GM21367 (cell line): ENCODE results near the gene TAS2R7.
"Not testable (repeated sequence)": the region's sequence is repeated elsewhere in the genome, so short reads cannot be mapped to it uniquely, and the experiment has no call there.

Experiments
- ATAC-seq: cut with Tn5 transposase; IDR thresholded peaks from one replicate; pipeline ENCODE4 v1.9.1; 2021; ENCODE audit not compliant: unreplicated experiment

The TAS2R7 gene, protein sequence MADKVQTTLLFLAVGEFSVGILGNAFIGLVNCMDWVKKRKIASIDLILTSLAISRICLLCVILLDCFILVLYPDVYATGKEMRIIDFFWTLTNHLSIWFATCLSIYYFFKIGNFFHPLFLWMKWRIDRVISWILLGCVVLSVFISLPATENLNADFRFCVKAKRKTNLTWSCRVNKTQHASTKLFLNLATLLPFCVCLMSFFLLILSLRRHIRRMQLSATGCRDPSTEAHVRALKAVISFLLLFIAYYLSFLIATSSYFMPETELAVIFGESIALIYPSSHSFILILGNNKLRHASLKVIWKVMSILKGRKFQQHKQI

DNA sequence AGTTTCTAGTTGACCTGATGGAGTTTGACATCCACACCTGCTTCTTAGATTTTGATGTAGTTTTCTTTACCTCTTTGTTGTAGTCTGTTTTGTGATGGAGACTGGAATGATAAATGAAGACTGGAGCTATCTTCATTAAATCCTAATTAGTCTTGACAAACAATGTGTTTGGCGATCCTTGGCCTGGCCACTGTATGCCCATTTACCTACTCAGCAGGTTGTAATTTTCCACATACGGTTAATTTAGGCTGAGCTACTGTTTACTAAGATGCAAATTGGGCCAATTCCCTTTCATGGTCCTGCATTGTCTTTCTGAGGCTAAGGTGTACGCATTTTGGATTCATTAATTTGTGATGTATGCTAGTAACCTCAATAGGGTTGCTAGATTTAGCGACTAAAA lies at the start of gene TAS2R7:
TSS of gene TAS2R7 (minus strand) at position 41 of the 400 bp plus-strand sequence. CDS start 57 bp downstream, outside the sequence.
- ATAC-seq = no peak

DNA sequence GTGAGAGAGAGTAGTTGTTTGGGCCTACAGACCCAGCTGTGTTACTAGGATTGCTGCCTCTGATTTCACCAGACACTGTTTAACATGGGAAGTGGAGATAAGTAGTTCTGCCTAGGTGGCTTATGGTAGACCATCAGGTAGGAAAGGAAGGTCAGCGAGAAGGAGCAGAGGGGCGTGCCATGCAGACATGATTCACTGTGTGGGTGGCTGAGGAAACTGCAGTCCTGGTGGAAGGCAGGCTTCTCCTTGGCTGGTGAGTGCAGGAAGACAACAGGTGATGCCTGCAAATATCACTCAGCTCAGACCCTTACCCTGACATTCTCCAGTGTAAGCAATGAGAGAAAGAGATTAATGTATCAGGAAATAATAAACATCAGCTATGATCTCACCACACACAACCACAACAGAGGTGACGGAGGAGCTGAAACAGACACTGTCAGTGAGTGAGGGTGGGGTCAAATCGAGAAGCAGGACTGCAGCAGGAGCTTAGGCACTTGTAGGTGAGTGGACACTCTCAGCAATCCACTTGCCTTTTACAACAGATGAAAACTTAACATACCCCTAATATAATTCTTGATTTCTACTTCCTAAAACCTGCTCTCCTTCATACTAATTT lies 48.9 kb upstream of the TAS2R7 start:
- ATAC-seq = no peak

DNA sequence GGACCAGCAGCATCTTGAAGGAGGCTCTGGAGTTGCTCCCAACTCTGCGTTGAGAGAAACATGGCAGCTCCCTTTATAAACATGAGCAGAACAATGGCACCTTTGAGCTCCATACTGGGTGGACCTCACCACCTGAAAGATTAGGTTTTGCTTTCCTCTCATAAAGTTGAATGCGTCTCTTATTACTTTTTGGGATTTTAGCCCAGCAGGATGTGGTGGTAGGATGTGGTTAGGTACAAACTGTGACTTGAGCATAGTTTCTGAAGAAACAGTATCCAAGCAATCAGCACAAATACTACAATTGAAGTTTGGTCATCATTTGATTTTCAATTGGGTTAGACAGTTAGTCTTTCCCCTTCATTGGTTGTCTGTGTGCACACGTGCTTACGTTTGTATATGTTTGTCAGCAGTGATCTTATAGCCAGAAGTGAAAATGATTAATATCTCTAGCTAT lies 47.0 kb upstream of the TAS2R7 start, which contains the start of gene PRR4:
TSS of gene PRR4 (minus strand) at position 51 of the 454 bp plus-strand sequence. CDS start at position 13, 38 bp downstream.
- ATAC-seq = no peak

DNA sequence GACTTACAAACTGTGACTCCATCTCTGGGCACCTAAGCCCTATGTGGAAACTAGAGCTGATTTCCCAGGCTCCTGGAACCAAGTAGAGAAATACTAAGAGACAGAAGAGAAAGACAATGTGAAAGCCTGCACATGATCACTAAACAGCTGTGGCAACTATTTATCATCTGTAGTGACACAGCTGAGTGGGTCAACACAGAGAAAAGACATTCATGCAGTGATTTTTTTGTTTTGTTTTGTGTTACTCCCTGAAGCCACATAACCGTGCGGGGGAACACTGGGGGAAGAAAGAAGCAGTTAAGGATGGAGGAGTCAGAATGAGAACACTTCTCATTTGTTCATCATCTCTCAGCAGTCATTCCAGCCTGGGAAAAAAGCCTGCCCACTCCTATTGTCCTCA lies 45.3 kb upstream of the TAS2R7 start:
- no peak for ATAC-seq

DNA sequence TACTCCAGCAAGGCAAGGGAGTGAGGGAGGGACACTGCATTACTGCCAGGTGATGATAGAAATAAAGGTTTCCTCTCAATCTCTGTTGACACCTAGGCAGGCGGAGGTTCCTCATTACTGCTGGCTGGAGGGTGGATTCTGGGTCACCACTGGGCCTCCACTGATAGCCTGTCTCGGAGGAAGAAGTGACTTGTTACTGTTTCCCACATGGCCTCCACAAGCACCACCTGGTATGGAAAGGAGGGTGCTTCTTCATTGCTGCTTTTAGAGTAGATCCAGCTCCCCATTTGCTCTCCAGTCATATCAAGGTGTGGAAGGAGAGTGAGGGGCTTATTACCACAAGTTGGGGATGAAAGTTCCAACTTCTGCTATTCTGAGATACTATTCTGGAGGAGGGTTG lies 40.4 kb upstream of the TAS2R7 start:
- ATAC-seq = no peak

DNA sequence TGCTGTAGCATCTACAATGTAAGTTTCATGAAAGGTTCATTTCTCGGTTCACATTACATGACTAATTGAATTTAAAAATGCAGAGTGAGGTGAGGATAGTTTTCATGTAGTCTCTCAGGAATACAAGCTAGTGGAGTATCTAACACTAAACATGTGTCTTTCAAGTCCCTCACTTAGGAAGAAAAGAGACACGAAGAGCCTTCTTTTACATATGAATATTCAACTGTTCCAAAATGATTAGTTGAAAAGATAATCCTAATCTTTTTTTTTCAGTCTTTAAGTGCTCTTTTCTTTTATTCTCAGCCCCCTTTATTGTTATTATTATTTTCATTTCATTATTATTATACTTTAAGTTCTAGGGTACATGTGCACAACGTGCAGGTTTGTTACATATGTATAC lies 36.0 kb upstream of the TAS2R7 start:
- no peak for ATAC-seq

DNA sequence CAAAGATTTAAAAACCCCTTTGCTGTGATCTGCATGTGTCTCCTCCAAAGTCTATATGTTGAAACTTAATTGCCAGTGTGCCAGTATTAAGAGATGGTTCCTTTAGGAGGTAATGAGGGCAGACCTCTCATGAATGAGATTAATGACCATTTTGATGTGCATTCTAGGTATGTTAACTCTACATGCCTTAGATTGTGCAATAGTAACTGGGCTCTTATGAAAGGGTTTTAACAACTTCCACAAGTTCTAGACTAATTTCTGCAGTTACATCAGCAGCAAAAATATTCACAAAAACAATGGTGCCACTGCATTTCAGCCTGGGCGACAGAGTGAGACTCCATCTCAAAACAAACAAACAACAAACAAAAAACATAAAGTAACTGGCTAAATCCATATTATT lies 27.6 kb upstream of the TAS2R7 start:
- no peak for ATAC-seq

DNA sequence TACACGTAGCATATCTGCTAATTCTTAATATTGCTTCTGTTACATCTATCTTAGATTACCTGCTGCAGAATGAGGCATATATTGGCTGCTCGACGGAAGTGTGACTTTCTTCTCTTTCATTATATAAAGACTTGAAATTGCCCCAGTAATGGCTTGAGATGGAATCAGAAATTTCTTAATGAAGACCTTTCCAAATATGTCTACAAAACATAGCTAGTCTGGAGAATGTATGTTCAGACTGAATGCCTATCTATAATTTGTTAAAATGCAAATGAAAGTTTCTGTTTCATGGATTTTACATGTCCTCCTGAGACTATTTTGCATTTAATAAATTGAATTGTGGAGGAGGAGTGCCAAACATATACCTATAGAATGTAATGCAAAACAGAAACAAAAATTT lies 23.8 kb upstream of the TAS2R7 start, which contains the start of gene TAS2R10:
TSS of gene TAS2R10 (minus strand) at position 101 of the 400 bp plus-strand sequence. CDS start at position 12, 89 bp downstream.
- no peak for ATAC-seq

DNA sequence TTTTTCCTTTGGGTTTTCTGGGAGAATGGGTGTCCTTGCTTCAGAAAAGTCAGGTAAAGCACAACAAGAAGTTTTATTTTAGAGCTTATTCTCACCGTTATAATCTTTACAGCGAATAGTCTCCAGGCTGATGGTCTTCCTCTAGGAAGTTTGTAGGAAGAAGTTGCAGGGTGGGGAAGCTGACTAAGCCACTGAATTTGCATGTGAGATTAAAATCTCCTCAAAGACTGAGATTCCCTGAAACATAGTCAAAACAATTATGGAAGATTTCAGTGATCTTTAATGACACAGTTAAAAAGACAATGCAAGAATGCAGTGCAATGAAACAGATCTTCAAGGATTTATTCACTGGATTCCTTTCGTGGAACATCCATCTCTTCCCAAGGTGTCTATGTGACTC lies 22.5 kb upstream of the TAS2R7 start:
- no peak for ATAC-seq

DNA sequence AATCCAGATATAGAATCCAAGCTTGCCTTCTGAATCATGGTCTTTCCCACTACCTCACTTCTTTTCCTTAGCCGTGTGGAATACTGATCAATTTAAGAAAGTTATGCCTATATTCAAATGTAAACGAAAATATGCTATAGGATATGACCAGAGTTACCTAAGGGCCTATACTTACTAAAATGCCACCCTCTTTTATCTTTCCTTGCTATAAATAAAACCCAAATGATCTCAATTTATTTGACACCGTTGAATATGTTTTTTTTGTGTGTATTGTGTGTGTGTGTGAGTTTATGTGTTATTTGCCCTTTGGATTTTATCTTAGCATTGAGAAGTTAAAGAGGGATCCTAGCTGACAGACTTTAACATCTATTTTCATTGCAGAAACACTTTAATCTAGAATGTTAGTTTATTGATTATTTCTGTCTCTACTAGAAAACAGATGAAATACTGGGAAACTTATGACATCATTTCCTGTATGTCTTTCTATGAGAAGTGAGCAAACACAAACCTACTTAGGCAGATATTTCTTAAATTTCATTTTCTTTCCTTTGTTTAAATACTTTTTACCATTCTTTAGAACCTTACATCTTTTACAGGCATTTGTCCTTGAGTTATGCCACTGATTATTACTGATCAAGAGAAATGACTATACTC lies 9.6 kb upstream of the TAS2R7 start:
- ATAC-seq = no peak

DNA sequence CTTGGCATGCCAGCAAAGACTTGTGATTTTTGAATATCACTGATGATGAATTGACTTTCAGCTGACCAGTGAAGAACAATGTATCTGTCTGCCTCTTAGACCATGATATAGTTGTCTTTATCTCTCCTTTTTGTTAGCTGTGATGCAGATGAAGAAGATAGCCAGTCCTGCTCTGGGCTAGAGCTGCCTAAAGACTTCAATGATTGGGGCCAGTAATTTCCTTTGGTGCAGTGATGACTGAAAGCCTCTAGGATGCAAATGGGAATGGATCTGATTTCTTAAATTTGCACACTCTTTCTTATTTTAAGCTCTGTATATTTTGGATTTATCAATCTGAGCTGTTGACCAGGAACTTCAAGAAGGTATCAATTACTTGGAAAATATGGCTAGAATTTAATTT lies 7.6 kb upstream of the TAS2R7 start, which contains the start of gene TAS2R9:
TSS of gene TAS2R9 (minus strand) at position 101 of the 400 bp plus-strand sequence. CDS start at position 8, 93 bp downstream.
- no peak for ATAC-seq

DNA sequence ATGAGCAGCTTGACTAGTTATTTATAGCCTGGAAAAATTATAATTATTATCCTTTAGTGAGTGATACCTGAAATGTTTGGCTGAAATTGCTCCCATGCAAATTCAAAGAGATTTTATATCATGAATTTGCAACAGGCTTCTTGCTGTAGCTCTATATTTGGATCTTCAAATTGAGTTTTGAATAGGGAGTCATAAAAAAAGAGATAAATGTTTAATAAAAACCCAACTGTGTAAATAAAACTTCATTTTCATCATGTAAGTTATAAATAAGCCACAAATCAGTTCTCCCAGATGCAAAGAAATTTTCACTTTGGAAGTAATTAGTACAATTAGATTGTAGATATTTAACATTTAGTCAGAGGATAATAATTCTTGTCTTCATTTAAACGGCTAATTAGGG lies 4.8 kb upstream of the TAS2R7 start, which contains the start of gene TAS2R8:
TSS of gene TAS2R8 (minus strand) at position 101 of the 400 bp plus-strand sequence. CDS start 306 bp downstream, outside the sequence.
- ATAC-seq = no peak

DNA sequence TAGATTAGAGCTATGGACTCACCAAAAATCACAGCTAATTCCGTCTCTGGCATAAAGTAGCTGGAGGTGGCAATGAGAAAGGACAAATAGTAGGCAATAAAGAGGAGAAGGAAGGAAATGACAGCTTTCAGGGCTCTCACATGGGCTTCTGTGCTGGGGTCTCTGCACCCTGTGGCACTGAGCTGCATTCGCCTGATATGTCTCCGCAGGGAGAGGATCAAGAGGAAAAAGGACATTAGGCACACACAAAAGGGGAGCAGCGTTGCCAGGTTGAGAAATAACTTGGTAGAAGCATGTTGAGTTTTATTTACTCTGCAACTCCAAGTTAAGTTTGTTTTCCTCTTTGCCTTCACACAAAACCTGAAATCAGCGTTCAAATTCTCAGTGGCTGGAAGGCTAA lies 686 bp downstream of the TAS2R7 start:
- no peak for ATAC-seq

DNA sequence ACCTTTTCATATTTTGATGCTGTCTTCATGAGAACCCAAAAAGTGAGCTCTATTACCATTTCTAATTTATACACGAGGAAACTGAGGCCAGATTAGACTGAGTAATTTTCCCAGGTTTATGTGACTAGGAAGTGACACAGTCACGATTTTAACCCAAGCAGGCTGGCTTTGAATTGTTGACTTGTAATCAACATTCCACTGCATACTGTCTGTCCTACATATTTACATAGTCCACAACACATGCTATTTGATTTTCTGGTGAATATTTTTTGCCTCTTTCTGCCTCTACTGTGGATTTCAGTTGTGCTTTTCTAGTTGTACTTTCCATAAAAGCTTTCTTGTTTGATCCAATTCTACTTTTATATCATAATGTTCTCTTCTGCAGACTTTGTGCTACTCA lies 8.2 kb downstream of the TAS2R7 start:
- ATAC-seq = no peak

DNA sequence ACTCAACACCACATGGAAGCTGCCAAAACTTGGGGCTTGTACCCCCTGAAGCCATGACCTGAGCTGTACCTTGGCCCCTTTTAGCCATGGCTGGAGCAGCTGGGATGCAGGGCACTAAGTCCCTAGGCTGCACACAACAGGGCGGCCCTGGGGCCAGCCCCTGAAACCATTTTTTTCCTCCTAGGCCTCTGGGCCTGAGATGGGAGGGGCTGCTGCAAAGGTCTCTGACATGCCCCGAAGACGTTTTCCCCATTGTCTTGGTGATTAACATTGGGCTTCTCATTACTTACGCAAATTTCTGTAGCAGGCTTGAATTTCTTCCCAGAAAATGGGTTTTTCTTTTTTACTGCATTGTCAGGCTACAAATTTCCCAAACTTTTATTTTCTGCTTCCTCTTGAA lies 10.7 kb downstream of the TAS2R7 start:
- ATAC-seq = not testable (repeated sequence)

DNA sequence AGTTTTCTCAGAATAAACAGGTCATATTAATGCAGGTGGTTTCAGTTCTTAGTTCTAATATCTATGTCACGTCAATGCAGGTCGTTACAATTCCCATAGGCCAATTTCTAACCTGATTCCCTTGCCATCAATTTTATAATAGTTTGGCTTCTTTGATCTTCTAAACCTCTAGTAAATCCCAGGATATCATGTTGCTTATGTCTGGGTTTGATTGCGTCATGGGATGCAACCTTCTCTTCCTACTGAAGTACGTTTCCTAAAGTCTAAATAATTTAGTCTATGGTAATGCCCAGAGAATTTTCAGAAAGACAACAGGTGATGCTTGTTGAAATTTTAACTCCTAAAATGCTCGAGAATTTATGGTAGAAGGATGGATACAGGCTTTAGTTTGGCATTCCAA lies 19.2 kb downstream of the TAS2R7 start:
- no peak for ATAC-seq

DNA sequence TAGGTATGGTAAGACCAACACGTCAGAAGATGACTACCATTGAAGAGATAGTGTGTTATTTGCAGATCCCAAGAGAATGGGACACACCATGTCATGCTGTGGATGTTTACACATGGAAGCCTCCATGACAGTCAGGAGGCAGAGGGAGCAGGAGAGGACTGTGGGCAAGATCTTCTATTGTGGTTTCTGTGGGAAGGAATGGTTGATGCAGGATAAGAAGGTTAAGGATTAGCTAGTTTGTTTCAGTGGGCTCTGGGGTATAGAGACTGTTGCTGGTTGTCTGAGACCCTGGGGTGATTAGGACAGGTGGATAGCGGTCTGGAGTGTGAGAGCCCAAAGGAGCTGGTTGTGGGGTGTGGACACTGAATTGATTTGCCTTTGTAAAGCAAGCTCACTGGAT lies 23.3 kb downstream of the TAS2R7 start:
- ATAC-seq = no peak

DNA sequence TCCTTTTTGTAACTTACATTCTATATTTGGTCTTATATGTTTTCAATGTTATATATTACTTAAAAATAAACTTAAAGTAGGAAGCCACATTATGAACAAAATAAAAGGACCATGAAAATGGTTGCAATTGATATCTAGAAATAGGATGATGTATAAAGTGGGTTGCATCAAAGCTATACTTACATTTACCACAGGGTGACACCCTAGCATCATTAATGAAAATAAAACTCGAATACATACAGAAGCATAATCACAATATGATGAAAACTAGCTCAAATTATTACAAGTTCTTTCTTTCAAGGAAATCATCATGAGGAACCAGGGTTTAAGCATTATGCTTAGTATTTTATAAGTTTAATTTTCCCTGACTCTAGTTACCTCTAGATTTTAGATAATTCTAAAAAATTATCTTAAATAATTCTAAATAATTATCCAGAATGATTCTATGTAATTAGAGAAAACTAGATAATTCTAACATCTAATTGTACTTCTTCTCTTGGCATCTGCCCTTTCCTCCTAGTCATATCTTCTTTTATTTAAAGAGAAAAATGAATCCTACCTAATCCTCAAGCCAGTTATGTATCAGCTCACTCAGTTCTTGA lies 31.2 kb downstream of the TAS2R7 start:
- ATAC-seq = no peak

DNA sequence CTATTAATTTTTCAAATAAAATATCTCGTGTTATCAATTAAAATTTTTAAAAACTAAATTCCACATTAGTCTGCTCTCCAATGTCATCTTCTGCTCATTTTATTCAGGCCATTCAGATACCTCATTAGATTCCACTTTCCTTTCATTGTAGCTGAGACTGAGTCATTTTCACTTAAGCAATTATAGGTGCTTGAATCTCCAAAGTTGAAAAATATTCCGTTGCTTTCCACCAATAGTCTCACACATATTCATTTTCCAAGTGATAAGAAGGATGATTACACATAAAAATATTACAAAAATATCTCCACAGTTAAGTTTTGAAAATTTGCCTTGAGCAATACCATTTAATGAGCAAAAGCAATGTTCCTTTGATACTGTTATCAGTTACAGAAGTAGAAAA lies 42.8 kb downstream of the TAS2R7 start:
- ATAC-seq = no peak

DNA sequence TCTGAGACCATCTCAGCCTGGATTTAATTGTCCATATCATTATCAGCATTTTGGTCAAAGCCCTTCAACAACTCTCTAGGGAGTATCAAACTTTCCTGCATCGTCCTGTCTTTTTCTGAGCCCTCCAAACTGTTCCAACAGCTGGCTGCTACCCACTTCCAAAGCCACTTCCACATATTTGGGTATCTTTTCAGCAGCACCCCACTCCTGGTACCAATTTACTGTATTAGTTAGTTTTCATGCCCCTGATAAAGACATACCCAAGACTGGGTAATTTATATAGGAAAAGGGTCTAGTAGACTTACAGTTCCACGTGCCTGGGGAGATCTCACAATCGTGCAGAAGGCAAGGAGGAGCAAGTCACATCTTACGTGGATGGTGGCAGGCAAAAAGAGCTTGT lies 46.2 kb downstream of the TAS2R7 start:
- ATAC-seq = no peak

DNA sequence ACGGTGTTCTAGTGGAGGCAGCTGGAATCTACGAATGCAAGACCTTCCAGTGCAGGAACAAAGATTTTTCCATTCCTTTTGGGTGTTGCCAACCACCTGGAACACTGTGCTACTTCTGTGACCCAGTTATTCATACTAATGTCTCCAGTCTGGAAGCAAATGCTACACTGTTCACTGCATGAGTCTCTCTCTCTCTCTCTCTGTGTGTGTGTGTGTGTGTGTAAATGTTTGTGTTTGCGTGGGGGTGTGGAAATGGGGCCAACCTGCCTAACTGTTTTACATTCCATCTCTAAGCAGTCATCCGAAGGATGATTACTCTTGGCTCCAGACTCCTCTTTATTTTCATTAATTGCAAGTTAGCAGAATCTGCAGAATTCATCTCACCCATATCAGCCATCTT lies 49.4 kb downstream of the TAS2R7 start:
- no peak for ATAC-seq
